GM12872 (cell line): ENCODE measurements around the gene NEXN.

Source experiments
- TF ChIP-seq, protein P1 (sequence below): IDR thresholded peaks from 3 replicates; pipeline ENCODE4 v1.5.1; 2011; ENCODE audit warnings: low read depth, mild to moderate bottlenecking, low read length, moderate library complexity; ENCODE audit not compliant: insufficient read depth

Gene NEXN

DNA sequence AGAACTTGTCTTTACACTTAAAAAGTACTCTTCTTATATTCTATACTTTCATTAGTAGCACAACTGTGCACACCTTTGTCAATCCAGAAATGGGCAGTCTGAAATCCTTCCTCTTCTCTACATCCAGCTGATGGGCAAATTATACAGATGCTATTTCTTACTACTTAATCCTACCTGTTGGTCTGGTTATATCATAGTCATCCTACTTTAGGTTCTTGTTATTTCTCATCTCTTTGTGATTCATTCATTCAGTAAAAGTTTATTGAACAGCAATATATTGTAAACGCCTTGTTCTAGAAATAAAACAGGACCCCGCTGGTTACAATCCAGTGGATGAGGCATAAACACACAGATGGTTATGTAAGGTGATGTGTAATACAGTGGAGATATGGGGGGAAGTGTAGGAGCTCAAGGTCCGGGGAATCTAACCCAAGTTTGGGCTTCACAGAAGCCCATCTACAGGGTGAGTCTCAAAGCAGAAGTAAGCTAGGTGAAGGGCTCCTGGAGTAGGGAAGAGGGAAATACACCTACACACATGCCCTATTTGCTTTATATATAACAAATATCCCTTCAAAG, 102.3 kb downstream of the NEXN start:
- TF ChIP-seq, protein P1, sequence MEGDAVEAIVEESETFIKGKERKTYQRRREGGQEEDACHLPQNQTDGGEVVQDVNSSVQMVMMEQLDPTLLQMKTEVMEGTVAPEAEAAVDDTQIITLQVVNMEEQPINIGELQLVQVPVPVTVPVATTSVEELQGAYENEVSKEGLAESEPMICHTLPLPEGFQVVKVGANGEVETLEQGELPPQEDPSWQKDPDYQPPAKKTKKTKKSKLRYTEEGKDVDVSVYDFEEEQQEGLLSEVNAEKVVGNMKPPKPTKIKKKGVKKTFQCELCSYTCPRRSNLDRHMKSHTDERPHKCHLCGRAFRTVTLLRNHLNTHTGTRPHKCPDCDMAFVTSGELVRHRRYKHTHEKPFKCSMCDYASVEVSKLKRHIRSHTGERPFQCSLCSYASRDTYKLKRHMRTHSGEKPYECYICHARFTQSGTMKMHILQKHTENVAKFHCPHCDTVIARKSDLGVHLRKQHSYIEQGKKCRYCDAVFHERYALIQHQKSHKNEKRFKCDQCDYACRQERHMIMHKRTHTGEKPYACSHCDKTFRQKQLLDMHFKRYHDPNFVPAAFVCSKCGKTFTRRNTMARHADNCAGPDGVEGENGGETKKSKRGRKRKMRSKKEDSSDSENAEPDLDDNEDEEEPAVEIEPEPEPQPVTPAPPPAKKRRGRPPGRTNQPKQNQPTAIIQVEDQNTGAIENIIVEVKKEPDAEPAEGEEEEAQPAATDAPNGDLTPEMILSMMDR, result no peak

DNA sequence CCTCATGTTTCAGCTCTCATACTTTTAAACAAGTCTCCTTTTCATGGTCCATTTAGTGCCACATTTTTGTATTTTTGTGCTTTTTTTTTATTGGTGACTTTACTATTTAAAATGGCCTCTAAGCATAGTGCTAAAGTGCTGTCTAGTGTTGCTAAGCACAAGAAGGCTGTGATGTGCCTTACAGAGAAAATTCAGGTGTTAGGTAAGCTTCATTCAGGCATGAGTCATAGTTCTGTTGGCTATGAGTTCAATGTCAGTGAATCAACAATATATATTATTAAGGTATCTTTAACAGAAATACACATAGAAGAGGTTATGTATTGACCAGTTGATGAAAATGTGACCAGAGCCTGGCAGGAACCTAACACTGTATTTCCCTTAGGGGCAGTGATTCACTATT, 103.2 kb downstream of the NEXN start:
- TF ChIP-seq, protein P1, result no peak
